Stimulated activated CD4-positive, alpha-beta T cell treated with anti-CD3 and anti-CD28 coated beads, Interleukin-1b, Interleukin-23, amount 100 ng/mL, for 24 hours (primary cell): ENCODE results near the gene PRICKLE2.

Experiments used
- DNase-seq, 4 experiments: peaks; one replicate each; pipeline ENCODE4 v3.0.0-alpha.2; 2020; ENCODE audit warnings: low read depth in 4 of 4, low spot score in 1 of 4

The PRICKLE2 gene

DNA sequence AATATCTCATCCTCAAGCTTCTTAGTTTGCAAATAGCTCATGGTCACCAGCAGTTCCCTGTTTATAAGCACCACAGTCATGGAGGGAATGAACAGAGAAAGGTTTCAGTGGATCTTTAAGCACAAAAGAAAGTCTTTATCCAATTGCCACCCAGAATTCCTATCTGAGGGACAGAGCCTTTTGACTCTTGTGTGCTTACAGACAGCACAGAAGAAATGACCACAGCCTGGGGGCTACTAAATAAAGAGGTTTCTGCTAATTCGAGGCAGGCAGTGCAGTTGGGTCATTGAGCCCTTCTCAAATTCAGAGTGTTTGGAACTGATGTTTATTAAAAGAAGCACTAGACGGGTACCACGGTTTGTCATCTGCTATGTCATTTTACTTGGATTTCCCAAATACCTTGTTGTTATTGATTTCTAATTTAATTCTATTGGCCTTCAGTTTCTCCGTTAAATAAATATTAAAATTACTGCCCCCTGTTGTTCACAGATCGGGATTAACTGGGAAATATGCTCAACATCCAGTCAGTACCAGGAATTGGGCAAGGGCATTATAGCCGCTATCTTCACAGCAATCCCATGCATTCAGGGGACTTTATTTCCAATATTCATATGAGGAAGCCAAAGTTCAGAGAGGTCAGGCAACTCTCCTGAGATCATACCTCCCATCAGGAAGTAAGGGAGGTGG, 3.6 kb downstream of the PRICKLE2 start:
- DNase-seq = no peak

DNA sequence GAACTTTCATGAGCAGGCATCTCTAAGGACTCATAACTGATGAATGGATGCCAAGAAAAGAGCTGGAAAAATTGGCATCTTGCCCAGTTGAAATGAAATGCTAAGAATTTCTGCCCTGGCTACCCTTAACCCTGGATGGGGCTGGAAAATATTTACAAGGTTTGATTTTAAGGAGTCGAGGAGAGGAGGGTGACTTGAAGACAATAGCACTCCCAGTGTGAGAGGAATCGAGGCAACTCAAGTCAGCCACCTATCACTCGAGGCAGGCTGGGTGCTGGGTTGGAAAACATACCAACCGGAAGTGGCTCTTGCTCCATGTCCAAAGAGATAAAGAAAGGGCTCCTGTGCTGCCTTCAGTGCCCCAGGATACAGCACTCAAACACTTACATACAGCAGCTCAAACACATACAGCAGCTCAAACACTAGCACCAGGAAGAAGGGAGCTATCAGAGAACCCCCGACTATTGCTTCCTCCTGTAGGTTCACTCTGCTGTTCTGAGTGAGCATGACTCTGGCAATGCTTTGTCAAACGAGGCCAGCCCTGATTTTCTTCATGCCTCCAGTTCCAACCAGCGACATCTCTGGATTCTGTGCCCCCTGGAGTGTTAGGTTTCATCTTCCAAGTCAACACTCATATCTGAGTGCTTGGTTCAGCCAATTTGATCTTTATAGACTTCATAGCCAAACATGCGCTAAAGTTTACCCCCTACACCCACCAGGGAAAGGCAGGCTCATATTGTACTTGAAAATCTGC, 4.9 kb downstream of the PRICKLE2 start:
- DNase-seq = no peak

DNA sequence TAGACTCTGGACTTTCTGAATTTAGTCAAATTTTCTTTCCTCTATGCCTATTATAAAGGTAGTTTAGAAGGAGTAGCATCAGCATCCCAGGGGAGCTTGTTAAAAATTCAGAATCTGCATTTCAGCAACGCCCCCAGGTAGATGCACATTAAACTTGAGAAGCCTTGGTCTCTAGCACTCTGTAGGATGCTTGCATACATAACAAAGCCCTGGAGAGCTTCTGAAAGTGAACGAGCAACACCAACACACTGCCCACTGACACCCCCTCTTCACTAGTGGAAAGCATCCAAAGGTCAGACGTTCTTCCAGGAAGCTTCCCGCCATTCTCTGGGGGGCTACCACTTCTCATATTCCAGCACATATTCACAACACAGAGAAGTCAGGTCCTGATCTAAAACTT, 6.5 kb downstream of the PRICKLE2 start:
- no peak for DNase-seq

DNA sequence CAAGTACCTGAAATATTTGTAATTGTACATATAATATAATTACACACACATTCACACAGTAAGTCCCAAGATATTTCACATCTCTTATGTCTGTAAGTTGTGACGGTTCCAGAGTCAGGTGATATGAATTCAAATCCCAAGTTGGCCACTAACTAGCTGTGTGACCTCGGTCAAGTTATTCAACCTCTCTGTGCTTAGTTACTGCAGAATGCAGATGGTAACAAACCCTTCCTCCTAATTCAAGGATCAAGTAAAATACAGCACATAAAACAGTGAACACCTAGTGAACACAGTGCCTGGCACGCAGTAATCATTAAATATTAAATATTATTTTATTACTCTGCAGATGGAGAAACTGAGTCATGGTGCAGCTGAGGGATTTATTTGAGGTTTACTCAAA, 6.9 kb downstream of the PRICKLE2 start:
- DNase-seq = no peak

DNA sequence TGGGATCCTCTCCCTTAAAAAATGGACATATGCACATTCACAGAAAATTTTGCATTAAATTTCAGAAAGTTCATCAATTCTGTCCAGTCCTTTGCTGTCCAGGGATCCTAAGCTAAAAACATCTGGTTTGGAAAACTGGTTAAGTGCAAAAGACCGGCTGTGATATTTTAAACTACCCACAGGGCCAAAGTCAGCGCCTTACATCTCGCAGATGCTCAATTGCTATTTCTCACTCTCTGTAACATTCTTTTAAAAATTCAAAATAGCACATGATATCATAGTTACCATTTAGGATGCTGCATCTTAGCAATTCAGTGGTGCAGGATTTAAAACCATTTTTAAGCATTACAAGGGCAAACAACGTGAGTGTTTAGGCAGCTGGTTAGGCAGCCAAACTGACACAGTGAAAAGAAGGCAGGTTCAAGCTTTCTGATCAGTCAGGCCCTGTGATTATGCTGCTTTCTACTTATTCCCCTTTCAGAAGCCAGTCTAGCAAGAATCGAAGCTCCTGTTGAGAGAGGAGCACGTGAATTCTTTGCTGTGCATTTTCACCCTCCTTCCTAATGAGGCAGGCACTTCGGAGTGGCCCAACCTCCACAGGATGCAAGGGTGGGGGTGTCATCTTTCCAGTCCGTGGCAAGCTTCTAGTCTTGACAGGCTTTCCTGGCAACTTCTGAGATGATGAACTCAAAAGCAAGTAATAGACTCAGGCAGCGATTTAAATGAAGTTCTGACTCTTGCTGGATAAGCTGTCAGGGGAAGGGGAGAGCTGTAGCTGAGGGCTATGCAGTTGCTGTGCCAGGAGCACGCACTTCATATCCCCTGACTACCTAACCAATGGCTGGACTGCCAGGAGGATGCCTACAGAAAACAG, 8.8 kb downstream of the PRICKLE2 start:
- DNase-seq = no peak

DNA sequence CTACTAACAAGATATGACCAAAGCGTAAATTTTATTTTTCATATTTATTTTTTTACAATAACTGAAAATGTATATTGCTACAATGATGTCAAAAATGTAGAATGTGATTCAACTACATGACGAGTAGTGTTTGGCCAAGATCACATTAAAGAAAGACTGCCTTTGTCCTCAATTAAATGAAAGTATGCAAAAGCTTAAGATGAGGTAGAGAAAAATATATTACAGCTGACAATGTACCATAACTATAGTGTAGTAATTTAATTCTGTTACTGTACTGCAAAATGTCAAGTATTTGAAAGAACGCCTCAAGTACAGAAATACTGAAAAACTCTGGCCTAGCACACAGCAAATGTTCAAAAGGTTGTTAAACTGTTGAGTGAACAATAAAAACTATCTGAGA, 9.7 kb downstream of the PRICKLE2 start:
- DNase-seq = no peak

DNA sequence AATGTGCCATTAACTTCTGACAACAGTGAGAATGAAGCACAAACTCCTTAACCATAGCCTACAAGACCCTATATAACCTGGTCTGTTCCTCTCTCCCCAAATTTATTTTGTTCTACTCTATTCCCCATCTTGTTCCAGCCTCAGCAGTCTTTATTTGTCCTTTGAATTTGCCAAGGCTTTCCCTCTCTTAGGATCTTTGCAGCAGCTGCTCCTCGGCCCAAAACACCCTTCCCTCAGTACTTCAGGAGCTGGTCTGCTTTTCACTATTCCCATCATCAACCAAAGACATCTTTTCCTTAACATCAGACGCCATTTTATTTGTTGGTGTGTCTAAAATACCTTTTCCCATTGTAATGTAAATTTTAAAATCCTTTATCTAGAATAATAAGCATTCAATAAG, 10.2 kb downstream of the PRICKLE2 start:
- DNase-seq = no peak

DNA sequence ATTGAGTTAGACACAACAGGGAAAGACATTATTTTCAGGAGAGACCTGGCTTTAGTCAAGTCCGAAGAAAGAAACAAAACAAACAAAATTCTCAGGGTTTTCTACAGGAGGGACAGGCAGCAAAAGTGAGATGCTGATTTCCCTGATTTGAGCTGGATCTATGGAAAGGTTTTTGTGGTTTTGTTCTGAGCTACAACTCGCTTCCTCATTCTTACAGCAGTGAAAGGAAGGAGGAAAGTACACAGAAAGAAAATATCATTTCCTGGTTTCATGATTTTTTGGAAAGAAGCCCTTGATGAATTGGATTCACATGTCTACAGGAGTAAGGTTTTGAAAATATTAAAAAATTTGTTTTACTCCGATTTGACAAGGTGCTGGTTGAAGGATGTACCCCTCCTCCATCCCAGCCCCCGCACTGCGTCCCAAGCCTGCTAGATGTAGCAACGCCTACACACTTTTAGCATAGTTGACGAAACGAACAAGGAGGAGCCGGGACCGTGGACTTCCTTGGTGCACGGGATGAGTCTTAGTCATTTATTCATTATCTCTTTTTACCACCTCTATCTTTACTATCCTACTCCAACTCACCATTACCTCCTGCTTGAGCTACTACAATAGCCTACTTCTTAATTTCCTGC, 10.8 kb downstream of the PRICKLE2 start:
- DNase-seq = no peak

DNA sequence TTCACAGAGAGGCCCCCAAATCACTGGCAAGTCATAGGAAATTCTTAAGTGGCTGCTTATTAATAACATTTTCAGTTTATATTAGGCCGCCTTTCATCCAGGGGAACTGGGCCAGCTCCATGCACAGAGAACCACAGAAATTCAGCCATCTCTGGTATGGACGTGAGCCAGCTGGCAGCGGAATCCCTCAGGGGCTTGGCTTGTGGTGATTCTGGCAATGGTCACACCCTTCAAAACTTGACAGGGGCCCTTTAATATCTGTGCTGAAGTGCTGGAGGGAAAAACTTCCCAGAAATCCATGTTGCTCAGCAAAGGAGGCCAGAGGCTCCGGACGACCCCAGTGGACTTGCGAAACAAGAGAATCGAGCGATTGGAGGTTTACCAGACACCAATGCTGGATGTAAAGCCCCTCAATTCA, 11.3 kb downstream of the PRICKLE2 start:
- no peak for DNase-seq

DNA sequence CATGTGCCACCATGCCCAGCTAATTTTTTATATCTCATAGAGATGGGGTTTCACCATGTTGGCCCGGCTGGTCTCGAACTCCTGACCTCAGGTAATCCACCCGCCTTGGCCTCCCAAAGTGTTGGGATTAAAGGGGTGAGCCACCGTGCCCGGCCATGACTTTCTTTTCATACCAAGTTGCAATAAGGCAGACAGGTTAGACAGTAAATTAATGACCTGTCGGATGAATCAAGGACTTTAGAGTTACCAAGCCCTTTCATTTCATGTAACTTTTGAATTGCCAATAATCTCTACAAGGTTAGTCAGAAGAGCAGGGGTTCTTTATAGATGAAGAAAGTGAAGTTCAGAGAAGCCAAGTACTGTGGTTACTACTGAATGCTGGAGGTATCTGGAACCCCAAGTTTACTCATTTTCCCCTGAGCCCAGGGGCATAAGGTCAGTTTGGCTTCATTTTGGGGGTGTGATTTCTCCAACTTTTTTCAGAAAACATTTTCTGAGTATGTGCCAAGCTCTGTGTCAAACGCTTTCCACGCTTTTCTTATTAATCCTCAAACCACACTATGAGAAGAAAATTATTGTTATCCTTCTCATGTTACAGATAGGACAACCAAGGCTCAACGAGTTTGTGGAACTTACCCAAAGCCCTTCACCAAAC, 11.9 kb downstream of the PRICKLE2 start:
- no peak for DNase-seq

DNA sequence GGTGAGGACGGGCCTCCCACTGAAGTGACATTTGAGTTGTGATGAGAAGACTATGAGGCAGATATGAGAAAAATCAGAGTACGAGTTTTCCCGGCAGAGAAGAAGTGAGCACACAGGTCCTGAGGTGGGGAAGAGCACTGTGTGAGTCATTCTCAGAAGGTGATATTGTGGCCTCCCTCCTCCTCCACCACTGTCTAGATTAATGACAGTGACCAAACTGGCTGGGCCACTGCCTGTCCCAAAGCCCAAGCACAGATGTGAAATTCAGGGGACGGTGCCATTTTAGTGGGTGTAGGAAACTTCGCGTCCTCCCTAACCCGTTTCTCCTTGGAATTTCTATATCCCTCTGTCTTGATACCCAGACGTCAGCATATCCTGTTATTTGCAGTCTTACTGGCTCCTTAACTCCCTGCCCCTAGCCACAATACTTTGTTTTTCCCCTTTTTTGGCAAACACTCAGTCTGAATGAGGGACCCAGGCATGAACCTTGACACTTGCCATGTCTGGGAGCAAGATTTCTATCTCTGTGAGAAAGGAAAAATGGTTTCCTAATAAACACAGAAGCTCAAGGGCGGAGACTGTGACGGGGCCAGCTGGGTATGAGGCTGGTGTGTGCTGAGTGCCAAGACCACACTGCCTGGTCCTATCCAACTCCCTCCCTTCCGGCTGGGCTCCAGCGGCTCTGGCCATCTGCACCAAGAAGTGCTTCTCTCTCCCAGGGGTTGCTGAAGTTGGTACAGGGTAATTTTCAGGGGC, 15.2 kb downstream of the PRICKLE2 start:
- no peak for DNase-seq

DNA sequence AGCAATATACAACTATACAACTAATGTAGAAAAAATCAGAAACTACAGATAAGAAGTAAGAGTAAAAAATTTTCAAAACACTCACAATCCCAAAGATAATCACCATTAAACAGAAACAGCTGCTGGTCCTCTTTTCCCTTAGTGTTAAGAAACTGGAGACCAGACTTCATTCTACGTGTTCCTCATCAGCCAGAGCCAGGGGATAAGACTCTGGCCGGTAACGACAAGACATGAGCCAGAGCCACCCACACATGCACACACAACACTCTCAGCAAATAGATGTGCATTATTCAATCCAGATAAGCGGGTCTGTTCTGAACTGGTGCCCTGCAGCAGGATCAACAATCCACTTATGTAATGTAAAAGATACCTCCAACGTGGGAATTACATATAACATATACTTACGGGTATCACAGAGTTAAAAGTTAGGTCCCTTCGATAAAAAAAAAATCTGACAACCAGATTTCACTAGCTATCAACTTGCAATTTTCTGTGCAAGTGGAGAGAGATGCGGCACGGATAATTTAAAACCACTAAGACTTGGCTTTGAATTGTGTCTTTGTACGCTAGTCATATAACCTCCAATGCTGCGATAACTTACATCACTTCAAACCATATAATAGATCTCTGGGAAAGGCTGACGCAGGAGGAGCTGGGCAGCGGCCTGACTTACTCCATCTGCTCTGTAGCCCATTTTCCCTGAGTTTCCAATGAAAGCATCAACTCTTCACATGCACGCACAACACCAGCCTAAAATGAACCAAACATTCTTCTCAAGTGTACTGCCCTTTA, 17.8 kb downstream of the PRICKLE2 start:
- DNase-seq = no peak

DNA sequence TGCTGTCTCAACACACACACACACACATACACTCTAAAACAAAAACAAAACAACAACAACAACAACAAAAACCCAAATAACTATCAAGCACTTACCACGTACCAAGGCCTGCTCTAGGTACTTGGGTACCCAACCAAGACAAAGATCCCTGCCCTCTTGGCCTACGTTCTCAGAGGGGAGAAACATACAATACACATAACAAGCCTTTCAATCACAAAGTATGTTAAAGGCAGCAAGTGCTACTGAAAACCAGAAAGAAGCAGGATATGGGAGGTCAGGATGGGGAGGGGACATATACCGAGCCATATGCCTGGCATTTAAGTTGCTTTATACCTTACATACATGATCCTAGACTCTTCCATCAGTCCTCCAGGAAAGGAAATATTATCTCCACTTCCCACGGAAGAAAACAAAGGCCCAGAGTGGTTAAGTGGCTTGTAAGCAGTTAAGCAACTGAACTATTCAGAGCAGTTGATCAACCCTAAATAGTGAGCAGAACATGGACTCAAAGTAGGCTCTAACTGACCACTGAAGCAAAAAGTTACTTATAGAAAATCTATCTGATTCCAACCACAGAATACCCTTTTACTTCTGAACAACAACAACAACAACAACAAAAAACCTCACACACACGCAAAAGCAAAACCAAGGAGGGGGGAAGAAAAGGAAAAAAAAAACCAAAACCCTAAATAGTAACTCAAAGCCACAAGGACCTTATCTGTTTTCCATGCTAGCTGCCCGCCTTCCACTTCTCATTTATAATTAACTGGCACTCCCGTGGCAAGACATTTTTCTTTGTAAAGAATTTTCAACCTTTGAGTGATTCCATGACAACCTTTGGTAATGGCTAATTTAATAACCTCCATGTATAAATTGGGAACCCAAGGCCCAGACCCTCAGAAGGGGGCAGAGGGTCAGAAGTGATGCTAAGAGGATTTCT, 21.0 kb downstream of the PRICKLE2 start:
- no peak for DNase-seq

DNA sequence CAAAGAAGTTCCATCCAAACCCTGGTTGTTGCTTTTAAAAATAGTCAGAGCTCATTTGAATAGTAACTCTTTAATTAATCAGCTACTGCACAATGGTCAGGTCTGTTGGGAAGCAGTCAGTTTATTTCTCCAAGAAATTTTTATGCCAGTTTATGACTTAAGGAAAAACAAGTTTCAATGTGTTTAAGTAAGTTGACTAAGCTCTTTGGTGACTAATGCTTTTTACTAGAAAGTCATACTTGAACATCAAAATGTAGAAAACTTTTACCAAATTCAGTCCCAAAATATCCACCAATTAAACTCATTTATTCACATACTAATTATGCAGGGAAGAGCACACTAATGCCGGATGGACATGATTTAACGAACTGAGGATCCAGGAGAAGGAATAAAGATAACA, 22.1 kb downstream of the PRICKLE2 start:
- no peak for DNase-seq

DNA sequence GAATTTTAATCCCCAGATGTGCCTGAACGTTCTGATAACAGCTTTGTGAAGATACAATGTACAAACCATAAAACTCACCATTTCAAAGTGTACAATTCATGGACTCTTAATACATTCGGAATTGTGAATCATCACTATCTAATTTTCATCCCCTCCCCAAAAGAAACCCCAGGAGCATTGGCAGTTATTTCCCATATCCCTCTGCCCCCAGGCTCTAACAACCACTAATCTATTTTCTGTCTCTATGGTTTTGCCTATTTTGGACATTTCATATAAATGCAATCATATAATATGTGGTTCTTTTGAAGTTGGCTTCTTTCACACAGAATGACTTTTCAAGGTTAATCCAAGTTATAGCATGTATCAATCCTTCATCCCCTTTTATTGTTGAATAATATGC, 25.3 kb downstream of the PRICKLE2 start:
- DNase-seq = no peak

DNA sequence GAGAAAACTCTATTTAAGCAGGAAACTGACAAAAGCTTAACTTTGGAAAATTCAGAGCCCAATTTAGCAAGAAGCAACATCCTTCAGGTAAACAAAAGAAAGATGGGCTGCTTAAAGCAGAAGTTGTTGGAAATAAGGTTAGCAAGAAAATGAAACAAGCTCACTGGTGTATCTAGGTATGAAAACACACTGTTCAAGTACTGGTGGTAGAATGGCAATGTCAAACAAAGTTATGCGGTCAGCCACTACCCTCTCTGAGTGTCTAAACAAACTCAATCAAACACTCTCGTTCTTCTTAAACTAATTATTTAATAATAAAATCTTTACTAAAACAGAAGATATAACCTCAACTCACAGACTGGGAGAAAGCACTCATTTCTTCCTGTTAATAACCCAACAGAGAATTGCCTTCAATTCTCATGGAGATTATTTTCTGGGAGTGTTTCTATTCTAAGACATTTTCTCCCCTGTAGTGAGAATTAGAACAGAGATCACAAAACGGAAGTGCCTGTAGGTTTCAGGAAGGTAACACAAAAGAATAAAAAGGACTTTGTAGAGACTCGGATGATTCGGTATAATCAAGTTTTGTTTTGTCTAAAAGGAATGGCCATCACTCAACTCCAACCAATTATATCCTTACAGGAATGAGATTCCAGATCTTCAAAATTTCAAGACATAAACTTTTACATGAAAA, 28.9 kb downstream of the PRICKLE2 start:
- DNase-seq = no peak

DNA sequence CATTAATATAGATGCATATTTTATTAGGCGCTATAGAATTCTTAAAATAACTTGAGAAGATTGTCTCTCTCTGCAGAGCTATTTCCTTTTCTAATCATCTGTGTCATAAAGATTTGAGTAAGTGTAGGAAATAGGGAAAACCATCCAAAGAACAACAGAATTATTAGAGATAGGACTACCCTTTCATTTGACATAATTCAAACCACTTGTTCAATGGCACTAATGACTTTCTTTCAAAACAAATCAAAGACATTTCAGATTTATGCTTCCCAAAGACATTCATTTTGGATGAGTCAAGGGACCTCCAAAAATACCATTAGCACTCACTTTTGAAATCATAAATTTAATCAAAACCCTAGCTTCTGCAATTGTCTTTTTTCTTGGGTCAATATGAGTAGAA, 29.5 kb downstream of the PRICKLE2 start:
- DNase-seq = no peak

DNA sequence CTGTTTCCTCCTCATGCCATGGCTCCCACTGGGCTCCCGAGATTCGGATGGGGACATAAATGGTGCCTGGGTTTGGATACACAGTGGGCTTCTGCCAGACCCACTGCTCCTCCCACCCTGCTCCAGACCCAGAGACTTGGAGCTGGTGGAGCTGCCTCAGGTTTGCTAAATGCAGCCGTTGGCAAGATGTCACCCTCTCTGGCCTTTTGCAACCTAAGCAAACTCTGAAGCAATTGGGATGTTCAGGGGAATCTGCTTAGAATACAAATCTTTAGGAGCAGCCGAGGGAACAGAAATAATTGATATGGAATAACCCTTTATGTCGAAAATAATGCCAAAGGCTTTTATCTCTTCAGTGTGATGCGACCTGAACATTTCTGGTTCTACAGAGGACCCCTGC, 33.4 kb downstream of the PRICKLE2 start:
- DNase-seq = no peak
